Measurements from ENCODE around the gene PPP6C.

Gene PPP6C

DNA sequence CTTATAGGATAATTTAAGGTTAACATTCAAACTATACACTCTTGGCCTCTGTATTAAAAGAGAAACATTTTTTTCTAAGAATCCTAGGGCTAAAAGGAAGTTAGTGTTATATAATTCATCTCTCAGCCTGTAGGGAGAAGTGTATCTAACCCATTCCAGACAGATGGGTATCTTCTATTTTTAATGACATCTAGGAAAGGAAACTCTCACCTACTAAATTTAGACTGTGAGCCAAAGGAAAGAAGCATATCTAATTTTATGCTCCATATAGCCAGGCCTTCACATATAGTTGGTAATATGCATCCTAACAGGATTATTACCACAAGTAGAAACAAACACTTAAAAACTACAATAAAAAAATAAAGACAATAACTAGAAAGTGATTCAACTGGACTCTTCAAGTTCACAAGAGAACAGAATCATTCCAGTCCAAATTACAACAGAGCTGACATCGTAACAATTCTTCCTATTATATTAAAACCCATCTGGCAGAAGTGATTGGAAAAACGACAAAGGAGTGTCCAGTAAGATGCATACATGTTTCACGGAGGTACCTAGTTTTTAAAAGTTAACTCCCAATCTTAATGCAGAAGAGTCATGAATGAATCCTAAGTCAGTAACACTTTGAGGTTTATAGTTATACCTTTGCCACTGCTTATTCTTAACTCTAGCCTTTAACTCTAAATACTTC is 85.7 kb downstream of the PPP6C start:
- no peak overlapping the region for H3K27ac ChIP-seq (ENCODE audit: low read depth, low read length, poor library complexity, severe bottlenecking)
- H3K9ac ChIP-seq (ENCODE audit: low read length) = no peak overlapping the region
- H3K9me3 ChIP-seq (ENCODE audit: low read length) = no peaks in the 10 kb centered on the region
- no peaks in the 10 kb centered on the region for H4K20me1 ChIP-seq (ENCODE audit: insufficient read depth, low read length)
- H3K4me1 ChIP-seq (ENCODE audit: insufficient read depth, low read length, severe bottlenecking) = no peaks in the 10 kb centered on the region
- H3K27me3 ChIP-seq (ENCODE audit: insufficient read depth, low read length) = no peaks in the 10 kb centered on the region
- TF ChIP-seq EZH2 (IDR thresholded peaks at IDR 0.05; ENCODE audit: borderline replicate concordance, low read length) (no peak), CTCF (IDR thresholded peaks at IDR 0.05; ENCODE audit: low read length) (no peak)
- no peak overlapping the region for H3K4me3 ChIP-seq (ENCODE audit: low read depth, low read length, poor library complexity, severe bottlenecking)
- no peaks in the 10 kb centered on the region for H3K9me2 ChIP-seq (ENCODE audit: low read depth, low read length)
- no peaks in the 10 kb centered on the region for H3F3A ChIP-seq (ENCODE audit: insufficient read depth, low read length)
- no peak overlapping the region for H3K4me2 ChIP-seq (ENCODE audit: low read length)
- no peak overlapping the region for H2AFZ ChIP-seq (ENCODE audit: low read length)
- H3K79me2 ChIP-seq (ENCODE audit: insufficient read depth, low read length) = no peaks in the 10 kb centered on the region
- H3K36me3 ChIP-seq (ENCODE audit: insufficient read depth, low read length) = no peaks in the 10 kb centered on the region

- no peak for TF ChIP-seq CTCF (IDR thresholded peaks at IDR 0.05; ENCODE audit: low read length)
- no peak for TF ChIP-seq EZH2 (IDR thresholded peaks at IDR 0.05; ENCODE audit: borderline replicate concordance, low read length)
- peaks cover 5% of the 10 kb centered on the region; the same call in 1 of the 2 replicates for H3K36me3 ChIP-seq (ENCODE audit: insufficient read depth, low read length)
- H2AFZ ChIP-seq (ENCODE audit: low read length) = no peak overlapping the region
- no peaks in the 10 kb centered on the region for H3F3A ChIP-seq (ENCODE audit: insufficient read depth, low read length)
- no peaks in the 10 kb centered on the region for H3K27me3 ChIP-seq (ENCODE audit: insufficient read depth, low read length)
- no peak overlapping the region for H3K4me2 ChIP-seq (ENCODE audit: low read length)
- H3K9me3 ChIP-seq (ENCODE audit: low read length) = no peaks in the 10 kb centered on the region
- no peaks in the 10 kb centered on the region for H3K79me2 ChIP-seq (ENCODE audit: insufficient read depth, low read length)
- H3K4me1 ChIP-seq (ENCODE audit: insufficient read depth, low read length, severe bottlenecking) = no peaks in the 10 kb centered on the region
- no peak overlapping the region for H3K27ac ChIP-seq (ENCODE audit: low read depth, low read length, poor library complexity, severe bottlenecking)
- no peak overlapping the region for H3K9ac ChIP-seq (ENCODE audit: low read length)
- no peak overlapping the region for H3K4me3 ChIP-seq (ENCODE audit: low read depth, low read length, poor library complexity, severe bottlenecking)
- H3K9me2 ChIP-seq (ENCODE audit: low read depth, low read length) = no peaks in the 10 kb centered on the region
- H4K20me1 ChIP-seq (ENCODE audit: insufficient read depth, low read length) = no peaks in the 10 kb centered on the region
These were observed 86.6 kb downstream of the PPP6C start for GRCh38 chr9:125103021-125103420.

DNA sequence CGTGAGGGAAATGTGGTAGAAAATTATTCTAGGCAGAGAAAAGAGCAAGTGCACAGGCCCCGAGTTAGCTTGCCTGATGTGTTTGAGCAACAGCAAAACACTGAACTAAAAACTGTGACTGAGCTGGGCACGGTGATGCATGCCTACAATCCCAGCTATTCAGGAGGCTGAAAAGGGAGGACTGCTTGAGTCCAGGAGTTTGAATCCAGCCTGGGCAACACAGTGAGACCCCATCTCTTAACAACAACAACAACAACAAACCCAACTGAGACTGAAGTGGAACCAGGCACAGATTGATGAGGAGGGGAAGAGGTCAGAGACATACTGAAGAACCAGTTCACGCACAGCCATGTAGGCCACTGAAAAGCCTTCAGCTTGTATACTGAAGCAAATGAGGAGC is 88.8 kb downstream of the PPP6C start:
- H3K4me1 ChIP-seq (ENCODE audit: insufficient read depth, low read length, severe bottlenecking) = no peaks in the 10 kb centered on the region

More for the DNA sequence above, 88.8 kb downstream of the PPP6C start:
- Histone ChIP-seq H3K9me3 (ENCODE audit: low read length) (no peaks in the 10 kb centered on the region), H3F3A (ENCODE audit: insufficient read depth, low read length) (no peaks in the 10 kb centered on the region), H2AFZ (ENCODE audit: low read length) (no peak overlapping the region), H3K79me2 (ENCODE audit: insufficient read depth, low read length) (no peaks in the 10 kb centered on the region), H4K20me1 (ENCODE audit: insufficient read depth, low read length) (no peaks in the 10 kb centered on the region), H3K9ac (ENCODE audit: low read length) (no peak overlapping the region), H3K9me2 (ENCODE audit: low read depth, low read length) (no peaks in the 10 kb centered on the region), H3K4me2 (ENCODE audit: low read length) (no peak overlapping the region), H3K27ac (ENCODE audit: low read depth, low read length, poor library complexity, severe bottlenecking) (no peak overlapping the region), H3K36me3 (ENCODE audit: insufficient read depth, low read length) (peaks cover 12% of the 10 kb centered on the region), H3K27me3 (ENCODE audit: insufficient read depth, low read length) (no peaks in the 10 kb centered on the region), H3K4me3 (ENCODE audit: low read depth, low read length, poor library complexity, severe bottlenecking) (no peak overlapping the region)
- TF ChIP-seq EZH2 (IDR thresholded peaks at IDR 0.05; ENCODE audit: borderline replicate concordance, low read length) (no peak), CTCF (IDR thresholded peaks at IDR 0.05; ENCODE audit: low read length) (no peak)
